SU-DHL-6 (cell line): ENCODE measurements around the gene CSRNP3.

Experiments used
- H2AFZ ChIP-seq: fragments of 200-600 bp; sonication (generic); 2 replicates; pipeline ENCODE4 v1.6.1; 2014; ENCODE audit warnings: low read depth, mild to moderate bottlenecking, moderate library complexity, mixed read lengths, antibody characterized with exemption, low read length; ENCODE audit not compliant: severe bottlenecking
- H3F3A ChIP-seq: fragments of 200-600 bp; shearing (Covaris generic); 2 replicates; pipeline ENCODE4 v1.6.0; 2016; ENCODE audit warnings: antibody characterized with exemption, mild to moderate bottlenecking; ENCODE audit not compliant: insufficient read depth
- H3K27ac ChIP-seq: fragments of 200-600 bp; sonication (generic); 2 replicates; pipeline ENCODE4 v1.5.1; 2016; ENCODE audit warnings: low read depth, mild to moderate bottlenecking, low read length, moderate library complexity, mixed read lengths
- H3K27me3 ChIP-seq: fragments of 200-600 bp; sonication (generic), shearing (Covaris generic); 2 replicates; pipeline ENCODE4 v1.6.0; 2014; ENCODE audit warnings: mild to moderate bottlenecking, low read length
- H3K36me3 ChIP-seq: fragments of 200-600 bp; sonication (generic); 2 replicates; pipeline ENCODE4 v1.6.1; 2014; ENCODE audit warnings: mild to moderate bottlenecking, low read length, mixed read lengths
- H3K4me2 ChIP-seq: fragments of 300-600, 200-600 bp; shearing (Covaris generic), sonication (generic); 2 replicates; pipeline ENCODE4 v1.6.0; 2014; ENCODE audit warnings: low read length, low read depth, mild to moderate bottlenecking; ENCODE audit not compliant: poor library complexity, severe bottlenecking
- H3K4me3 ChIP-seq: fragments of 200-600 bp; sonication (generic); 2 replicates; pipeline ENCODE4 v1.5.1; 2014; ENCODE audit warnings: antibody characterized with exemption, low read length, mild to moderate bottlenecking, mixed read lengths; ENCODE audit not compliant: insufficient read depth, poor library complexity, severe bottlenecking
- H3K79me2 ChIP-seq: fragments of 200-600 bp; sonication (generic); 2 replicates; pipeline ENCODE4 v1.6.1; 2014; ENCODE audit warnings: mild to moderate bottlenecking, low read length, moderate library complexity; ENCODE audit not compliant: insufficient read depth
- H3K9ac ChIP-seq: fragments of 200-600 bp; sonication (generic); 2 replicates; pipeline ENCODE4 v1.7.0; 2014; ENCODE audit warnings: mild to moderate bottlenecking, low read length
- H3K9me2 ChIP-seq: fragments of 200-600 bp; sonication (generic); replicated peaks from 2 replicates; pipeline ENCODE4 v1.6.1; 2014; ENCODE audit warnings: low read length; ENCODE audit not compliant: insufficient read depth
- H3K9me3 ChIP-seq: fragments of 200-600 bp; sonication (generic); 2 replicates; pipeline ENCODE4 v1.6.1; 2014; ENCODE audit warnings: low read length, mixed read lengths; ENCODE audit not compliant: insufficient read depth
- H4K20me1 ChIP-seq: fragments of 200-600 bp; sonication (generic); 2 replicates; pipeline ENCODE4 v1.6.1; 2014; ENCODE audit warnings: low read depth, mild to moderate bottlenecking, antibody characterized with exemption, low read length, moderate library complexity, mixed read lengths
- CTCF ChIP-seq: fragments of 200-600 bp; sonication (generic); IDR thresholded peaks from one replicate; pipeline ENCODE4 v1.5.1; 2017; ENCODE audit warnings: antibody characterized with exemption, mild to moderate bottlenecking, low read length, moderate library complexity; ENCODE audit not compliant: insufficient read depth, poor library complexity, severe bottlenecking
- EZH2phosphoT487 ChIP-seq: fragments of 200-600 bp; sonication (generic), shearing (Covaris generic); conservative IDR thresholded peaks from 2 replicates; pipeline ENCODE4 v1.6.1; 2018; ENCODE audit warnings: mild to moderate bottlenecking, antibody characterized with exemption, low read length, moderate library complexity, mixed read lengths

Gene CSRNP3

DNA sequence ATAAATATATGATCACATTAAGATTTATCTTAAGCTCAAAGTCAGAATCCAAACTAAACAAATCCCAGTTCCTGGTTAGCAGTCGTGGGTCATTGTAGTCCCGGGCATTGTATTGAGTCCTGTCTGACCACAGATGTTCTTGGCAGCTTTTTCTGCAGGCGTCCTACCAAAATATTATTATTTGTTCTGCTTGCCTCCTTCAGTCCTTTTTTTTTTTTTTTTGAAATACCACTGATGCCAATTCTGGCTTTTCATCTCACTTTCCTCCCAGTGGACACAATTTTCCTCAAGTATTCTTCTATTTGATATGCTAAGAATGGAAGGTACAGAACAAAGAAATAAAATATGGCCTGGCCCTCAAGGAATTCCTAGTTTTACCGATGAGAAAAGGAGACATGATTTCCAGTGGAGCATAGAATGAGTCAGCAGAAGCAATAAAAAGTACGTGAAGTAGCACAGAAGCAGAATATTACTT, 151.6 kb downstream of the CSRNP3 start:
- Histone ChIP-seq H3K9me2 (no peaks in the 10 kb centered on the region), H3K9me3 (no peaks in the 10 kb centered on the region), H2AFZ (no peak overlapping the region), H3K4me2 (no peak overlapping the region), H3F3A (no peaks in the 10 kb centered on the region), H3K4me3 (no peak overlapping the region), H3K9ac (no peak overlapping the region), H3K79me2 (no peaks in the 10 kb centered on the region), H4K20me1 (no peaks in the 10 kb centered on the region), H3K36me3 (no peaks in the 10 kb centered on the region), H3K27me3 (no peaks in the 10 kb centered on the region), H3K27ac (no peak overlapping the region)
- TF ChIP-seq EZH2phosphoT487, result no peak
- TF ChIP-seq CTCF, result no peak

DNA sequence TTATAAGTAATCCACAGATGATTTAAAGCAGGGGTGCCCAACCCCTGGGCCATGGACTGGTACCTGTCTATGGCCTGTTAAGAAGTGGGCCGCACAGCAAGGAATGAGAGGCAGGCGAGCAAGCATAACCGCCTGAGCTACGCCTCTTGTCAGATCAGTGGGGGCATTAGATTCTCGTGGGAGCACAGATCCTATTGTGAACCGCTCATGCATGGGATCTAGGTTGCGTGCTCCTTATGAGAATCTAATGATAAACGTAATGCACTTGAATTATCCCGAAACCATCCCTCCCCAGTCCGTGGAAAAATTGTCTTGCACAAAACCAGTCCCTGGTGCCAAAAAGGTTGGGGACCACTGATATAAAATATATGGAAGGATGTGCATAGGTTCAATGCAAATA, 153.7 kb downstream of the CSRNP3 start:
- H3K27me3 ChIP-seq, result no peaks in the 10 kb centered on the region
- no peaks in the 10 kb centered on the region for H3K9me2 ChIP-seq
- H3K79me2 ChIP-seq, result no peaks in the 10 kb centered on the region
- TF ChIP-seq CTCF (no peak), EZH2phosphoT487 (no peak)
- H3K27ac ChIP-seq, result no peak overlapping the region
- H3F3A ChIP-seq, result no peaks in the 10 kb centered on the region
- no peak overlapping the region for H3K4me3 ChIP-seq
- H3K36me3 ChIP-seq, result no peaks in the 10 kb centered on the region
- no peak overlapping the region for H2AFZ ChIP-seq
- H3K4me2 ChIP-seq, result no peak overlapping the region
- no peak overlapping the region for H3K9ac ChIP-seq
- H4K20me1 ChIP-seq, result no peaks in the 10 kb centered on the region
- H3K9me3 ChIP-seq, result no peaks in the 10 kb centered on the region

- H3K4me2 ChIP-seq, result no peak overlapping the region
Measured at GRCh38 chr2:165623783-165624469, 154.4 kb downstream of the CSRNP3 start.

More at GRCh38 chr2:165623783-165624469, 154.4 kb downstream of the CSRNP3 start:
- no peaks in the 10 kb centered on the region for H3K9me2 ChIP-seq
- no peak overlapping the region for H3K27ac ChIP-seq
- TF ChIP-seq EZH2phosphoT487 (no peak), CTCF (no peak)
- H3K9me3 ChIP-seq, result no peaks in the 10 kb centered on the region
- H3K36me3 ChIP-seq, result no peaks in the 10 kb centered on the region
- no peak overlapping the region for H3K4me3 ChIP-seq
- H2AFZ ChIP-seq, result no peak overlapping the region
- no peaks in the 10 kb centered on the region for H4K20me1 ChIP-seq
- no peaks in the 10 kb centered on the region for H3K27me3 ChIP-seq
- H3K9ac ChIP-seq, result no peak overlapping the region
- H3K79me2 ChIP-seq, result no peaks in the 10 kb centered on the region
- H3F3A ChIP-seq, result no peaks in the 10 kb centered on the region
